H9 (cell line): Measurements from ENCODE around the gene ALKBH5. TPM values are rescaled to one million over a fixed set of nuclear protein-coding genes. Genes with fewer than 3 reads are reported as not detected.

Experiments
- DNase-seq: peaks from one replicate; pipeline ENCODE4 v3.0.0-alpha.2; 2017
- H2AFZ ChIP-seq: one replicate; pipeline ENCODE4 v1.6.1; 2013; ENCODE audit warnings: mild to moderate bottlenecking, low read length, control low read depth, moderate library complexity
- H2AK5ac ChIP-seq: 2 replicates; pipeline ENCODE4 v1.6.1; 2013; ENCODE audit warnings: low read length, control low read depth, mixed read lengths; ENCODE audit not compliant: insufficient read length
- H2BK120ac ChIP-seq: one replicate; pipeline ENCODE4 v1.6.1; 2013; ENCODE audit warnings: low read depth, mild to moderate bottlenecking, low read length, control low read depth, inconsistent platforms; ENCODE audit not compliant: poor library complexity, severe bottlenecking
- H2BK12ac ChIP-seq: 2 replicates; pipeline ENCODE4 v1.6.1; 2013; ENCODE audit warnings: low read length, control low read depth, mixed read lengths, low read depth; ENCODE audit not compliant: insufficient read length
- H2BK15ac ChIP-seq: 2 replicates; pipeline ENCODE4 v1.6.1; 2013; ENCODE audit warnings: low read depth, low read length, control low read depth
- H2BK20ac ChIP-seq: one replicate; pipeline ENCODE4 v1.6.1; 2013; ENCODE audit warnings: low read depth, mild to moderate bottlenecking, low read length, control low read depth, inconsistent platforms; ENCODE audit not compliant: poor library complexity, severe bottlenecking
- H2BK5ac ChIP-seq: 2 replicates; pipeline ENCODE4 v1.6.1; 2013; ENCODE audit warnings: low read length, control low read depth, mixed read lengths; ENCODE audit not compliant: insufficient read length
- H3K14ac ChIP-seq: 2 replicates; pipeline ENCODE4 v1.6.1; 2013; ENCODE audit warnings: low read length, control low read depth; ENCODE audit not compliant: insufficient read depth
- H3K18ac ChIP-seq: 2 replicates; pipeline ENCODE4 v1.6.1; 2013; ENCODE audit warnings: low read depth, mild to moderate bottlenecking, mixed read lengths, low read length, control low read depth; ENCODE audit not compliant: insufficient read length
- H3K23ac ChIP-seq: 2 replicates; pipeline ENCODE4 v1.6.1; 2013; ENCODE audit warnings: low read length, control low read depth, mixed read lengths, low read depth; ENCODE audit not compliant: insufficient read length
- H3K23me2 ChIP-seq: 2 replicates; pipeline ENCODE4 v1.6.1; 2013; ENCODE audit warnings: low read depth, mild to moderate bottlenecking, mixed read lengths, low read length, control low read depth; ENCODE audit not compliant: insufficient read length, poor library complexity, severe bottlenecking
- H3K27ac ChIP-seq: 2 replicates; pipeline ENCODE4 v1.5.1; 2013; ENCODE audit warnings: low read length, control low read depth, mixed read lengths, low read depth; ENCODE audit not compliant: insufficient read length
- H3K27me3 ChIP-seq: 2 replicates; pipeline ENCODE4 v1.6.1; 2013; ENCODE audit warnings: low read length, control low read depth, inconsistent platforms; ENCODE audit not compliant: insufficient read depth
- H3K4ac ChIP-seq: 2 replicates; pipeline ENCODE4 v1.6.1; 2013; ENCODE audit warnings: low read depth, mild to moderate bottlenecking, control low read depth, inconsistent platforms, low read length, moderate library complexity
- H3K4me1 ChIP-seq: 2 replicates; pipeline ENCODE4 v1.6.1; 2013; ENCODE audit warnings: low read length, control low read depth, inconsistent platforms; ENCODE audit not compliant: insufficient read depth
- H3K4me2 ChIP-seq: 2 replicates; pipeline ENCODE4 v1.6.1; 2013; ENCODE audit warnings: low read length, control low read depth, mixed read lengths; ENCODE audit not compliant: insufficient read length, insufficient read depth
- H3K56ac ChIP-seq: 2 replicates; pipeline ENCODE4 v1.6.1; 2013; ENCODE audit warnings: low read depth, mild to moderate bottlenecking, mixed read lengths, low read length, control low read depth; ENCODE audit not compliant: insufficient read length
- H3K79me1 ChIP-seq: 2 replicates; pipeline ENCODE4 v1.6.1; 2013; ENCODE audit warnings: low read depth, mild to moderate bottlenecking, moderate library complexity, low read length, control low read depth, inconsistent platforms; ENCODE audit not compliant: insufficient read depth, poor library complexity, severe bottlenecking
- H3K79me2 ChIP-seq: 2 replicates; pipeline ENCODE4 v1.6.1; 2013; ENCODE audit warnings: low read length, control low read depth, inconsistent platforms; ENCODE audit not compliant: insufficient read depth
- H3K9ac ChIP-seq: 2 replicates; pipeline ENCODE4 v1.6.1; 2013; ENCODE audit warnings: low read length, control low read depth, mixed read lengths; ENCODE audit not compliant: insufficient read length; ENCODE audit errors: extremely low read depth
- H3K9me3 ChIP-seq: one replicate; pipeline ENCODE4 v1.6.1; 2013; ENCODE audit warnings: low read depth, low read length, inconsistent platforms; ENCODE audit not compliant: control insufficient read depth
- H3T11ph ChIP-seq: one replicate; pipeline ENCODE4 v1.6.1; 2013; ENCODE audit warnings: mild to moderate bottlenecking, low read length, control low read depth, inconsistent platforms
- H4K20me1 ChIP-seq: one replicate; pipeline ENCODE4 v1.6.1; 2013; ENCODE audit not compliant: control insufficient read depth, insufficient read length, insufficient read depth
- H4K5ac ChIP-seq: 2 replicates; pipeline ENCODE4 v1.6.1; 2013; ENCODE audit warnings: low read depth, mild to moderate bottlenecking, mixed read lengths, low read length, control low read depth; ENCODE audit not compliant: insufficient read length
- H4K8ac ChIP-seq: replicated peaks from 2 replicates; pipeline ENCODE4 v1.6.1; 2013; ENCODE audit warnings: low read length, control low read depth, mixed read lengths, low read depth; ENCODE audit not compliant: insufficient read length
- H4K91ac ChIP-seq: 2 replicates; pipeline ENCODE4 v1.6.1; 2013; ENCODE audit warnings: low read depth, mild to moderate bottlenecking, moderate library complexity, mixed read lengths, low read length, control low read depth; ENCODE audit not compliant: insufficient read length
- H3K27ac Mint-ChIP-seq, 3 experiments: 2 replicates in 2 of 3; 3 replicates in 1 of 3; pipeline ENCODE4 v1.8.0; 2020 to 2021; ENCODE audit warnings: mixed read lengths in 3 of 3, mild to moderate bottlenecking in 1 of 3, moderate library complexity in 1 of 3
- H3K27me3 Mint-ChIP-seq: 2 replicates; pipeline ENCODE4 v1.8.0; 2021; ENCODE audit warnings: low read depth, mild to moderate bottlenecking, moderate library complexity, mixed read lengths
- H3K36me3 Mint-ChIP-seq, 3 experiments: 2 replicates in 2 of 3; 3 replicates in 1 of 3; pipeline ENCODE4 v1.8.0; 2020 to 2021; ENCODE audit warnings: low read depth in 3 of 3, mixed read lengths in 3 of 3; ENCODE audit not compliant: insufficient read depth in 1 of 3
- H3K4me1 Mint-ChIP-seq, 2 experiments: 2 replicates each; pipeline ENCODE4 v1.8.0; 2020; ENCODE audit warnings: mixed read lengths in 2 of 2
- H3K4me3 Mint-ChIP-seq, 2 experiments: 2 replicates in 1 of 2; 3 replicates in 1 of 2; pipeline ENCODE4 v1.8.0; 2020 to 2021; ENCODE audit warnings: mild to moderate bottlenecking in 2 of 2, mixed read lengths in 2 of 2, moderate library complexity in 1 of 2
- H3K9me3 Mint-ChIP-seq, 2 experiments: 2 replicates in 1 of 2; 3 replicates in 1 of 2; pipeline ENCODE4 v1.8.0; 2020; ENCODE audit warnings: mild to moderate bottlenecking in 2 of 2, mixed read lengths in 2 of 2, moderate library complexity in 1 of 2
- CTCF ChIP-seq: fragments of 200-600 bp; sonication (generic); conservative IDR thresholded peaks from 3 replicates; pipeline ENCODE4 v1.8.0; 2021; ENCODE audit warnings: antibody characterized with exemption, mild to moderate bottlenecking
- WGBS: extraction: QIAGEN DNeasy Blood & Tissue Kit; methylation state at CpG from one replicate; pipeline ENCODE4 v1.1.7; 2013; ENCODE audit warnings: missing lambda C conversion rate, low lambda C conversion rate, mixed read lengths; ENCODE audit not compliant: insufficient read length; ENCODE audit errors: extremely low coverage; 5-methylcytosine and 5-hydroxymethylcytosine counted together
- total RNA-seq: library from RNA; stranded (reverse); gene quantifications from 2 replicates; pipeline ENCODE4 v1.2.1, GENCODE V29; 2021

The ALKBH5 gene
- total RNA-seq, 1 experiment from 2014 or later = 89.8 TPM

- H3K36me3 Mint-ChIP-seq = no peaks in the 10 kb centered on the region
- Histone ChIP-seq H2BK20ac (no peak overlapping the region), H3K4me2 (no peak overlapping the region), H3K9ac (no peak overlapping the region), H3K18ac (no peak overlapping the region), H2AFZ (no peak overlapping the region), H3K56ac (no peak overlapping the region), H3K23me2 (no peaks in the 10 kb centered on the region), H3K79me2 (no peaks in the 10 kb centered on the region), H3K4me1 (peaks cover 3% of the 10 kb centered on the region), H3T11ph (no peak overlapping the region), H2BK15ac (no peak overlapping the region), H3K9me3 (no peaks in the 10 kb centered on the region), H4K5ac (no peak overlapping the region), H3K4ac (no peak overlapping the region), H2BK120ac (no peak overlapping the region), H2BK12ac (no peak overlapping the region), H4K20me1 (no peaks in the 10 kb centered on the region), H3K14ac (no peak overlapping the region), H3K27me3 (no peaks in the 10 kb centered on the region; the same call in 1 of the 2 replicates), H2BK5ac (no peak overlapping the region), H3K23ac (no peak overlapping the region), H4K91ac (no peak overlapping the region), H2AK5ac (no peak overlapping the region), H3K27ac (no peak overlapping the region), H4K8ac (no peak overlapping the region), H3K79me1 (no peaks in the 10 kb centered on the region)
- H3K27me3 Mint-ChIP-seq = no peaks in the 10 kb centered on the region; the same call in 1 of the 2 replicates
- H3K27ac Mint-ChIP-seq = no peak overlapping the region
- TF ChIP-seq CTCF = no peak
- H3K4me1 Mint-ChIP-seq = peaks cover 25 to 32% of the 10 kb centered on the region in 2 experiments
- DNase-seq = no peak
- H3K4me3 Mint-ChIP-seq = no peak overlapping the region
- no peaks in the 10 kb centered on the region for H3K9me3 Mint-ChIP-seq
- no CpG with 5 or more reads among the region's 14 CpGs for WGBS
Measured at GRCh38 chr17:18155179-18155578, 28.4 kb upstream of the ALKBH5 start.
